HEK293 (cell line): ENCODE data around the gene ZG16.

Source experiments
- AEBP2 ChIP-seq: fragments of 450-650 bp; formaldehyde crosslinking; IDR thresholded peaks from 2 replicates; pipeline ENCODE4 v1.5.1; 2016; ENCODE audit warnings: missing biosample characterization, missing genetic modification characterization, borderline replicate concordance
- BCL11A ChIP-seq: fragments of 450-650 bp; formaldehyde crosslinking; IDR thresholded peaks from 2 replicates; pipeline ENCODE4 v1.5.1; 2016; ENCODE audit warnings: low read depth, missing biosample characterization, missing genetic modification characterization
- IKZF3 ChIP-seq: fragments of 450-650 bp; IDR thresholded peaks from 2 replicates; pipeline ENCODE4 v1.5.0; 2018; ENCODE audit warnings: missing biosample characterization, mild to moderate bottlenecking, missing genetic modification characterization, moderate library complexity
- INSM2 ChIP-seq: fragments of 450-650 bp; formaldehyde crosslinking; IDR thresholded peaks from 2 replicates; pipeline ENCODE4 v1.5.1; 2016; ENCODE audit warnings: missing biosample characterization, missing genetic modification characterization
- SP7 ChIP-seq: fragments of 450-650 bp; formaldehyde crosslinking; IDR thresholded peaks from 2 replicates; pipeline ENCODE4 v1.5.1; 2016; ENCODE audit warnings: missing biosample characterization, missing genetic modification characterization
- YY1 ChIP-seq: fragments of 450-650 bp; formaldehyde crosslinking; IDR thresholded peaks from 2 replicates; pipeline ENCODE4 v1.5.1; 2018; ENCODE audit warnings: missing biosample characterization, missing genetic modification characterization
- ZBTB11 ChIP-seq: fragments of 450-650 bp; formaldehyde crosslinking; conservative IDR thresholded peaks from 2 replicates; pipeline ENCODE4 v1.5.1; 2016; ENCODE audit warnings: low read depth, missing biosample characterization, missing genetic modification characterization
- ZBTB26 ChIP-seq: fragments of 450-650 bp; formaldehyde crosslinking; optimal IDR thresholded peaks from 2 replicates; pipeline ENCODE3; 2016; ENCODE audit warnings: missing biosample characterization, mild to moderate bottlenecking, missing genetic modification characterization
- ZBTB44 ChIP-seq: fragments of 450-650 bp; IDR thresholded peaks from 2 replicates; pipeline ENCODE4 v1.5.1; 2018; ENCODE audit warnings: missing biosample characterization, mild to moderate bottlenecking, missing genetic modification characterization
- ZFP3 ChIP-seq: fragments of 450-650 bp; formaldehyde crosslinking; IDR thresholded peaks from 2 replicates; pipeline ENCODE4 v1.5.1; 2016; ENCODE audit warnings: low read depth, missing biosample characterization, missing genetic modification characterization
- ZNF16 ChIP-seq: fragments of 450-650 bp; formaldehyde crosslinking; IDR thresholded peaks from 2 replicates; pipeline ENCODE4 v1.5.1; 2016; ENCODE audit warnings: low read depth, missing biosample characterization, missing genetic modification characterization
- ZNF2 ChIP-seq: fragments of 450-650 bp; formaldehyde crosslinking; IDR thresholded peaks from 2 replicates; pipeline ENCODE4 v1.5.1; 2016; ENCODE audit warnings: missing biosample characterization, missing genetic modification characterization
- ZNF211 ChIP-seq: fragments of 450-650 bp; formaldehyde crosslinking; IDR thresholded peaks from 2 replicates; pipeline ENCODE4 v1.5.1; 2016; ENCODE audit warnings: low read depth, missing biosample characterization, missing genetic modification characterization
- ZNF302 ChIP-seq: fragments of 450-650 bp; formaldehyde crosslinking; IDR thresholded peaks from 2 replicates; pipeline ENCODE4 v1.5.1; 2016; ENCODE audit warnings: missing biosample characterization, missing genetic modification characterization, low read depth
- ZNF341 ChIP-seq: fragments of 450-650 bp; formaldehyde crosslinking; IDR thresholded peaks from 2 replicates; pipeline ENCODE4; 2016; ENCODE audit warnings: low read depth, missing biosample characterization, missing genetic modification characterization
- ZNF510 ChIP-seq: fragments of 450-650 bp; formaldehyde crosslinking; IDR thresholded peaks from 2 replicates; pipeline ENCODE4 v1.5.1; 2018; ENCODE audit warnings: mild to moderate bottlenecking, missing genetic modification characterization, missing biosample characterization; ENCODE audit not compliant: insufficient replicate concordance
- ZNF514 ChIP-seq: fragments of 450-650 bp; formaldehyde crosslinking; IDR thresholded peaks from 2 replicates; pipeline ENCODE4 v1.5.1; 2016; ENCODE audit warnings: missing biosample characterization, missing genetic modification characterization
- ZNF518A ChIP-seq: fragments of 450-650 bp; formaldehyde crosslinking; conservative IDR thresholded peaks from 2 replicates; pipeline ENCODE4 v1.5.1; 2016; ENCODE audit warnings: low read depth, missing biosample characterization, missing genetic modification characterization
- ZNF629 ChIP-seq: fragments of 450-650 bp; formaldehyde crosslinking; IDR thresholded peaks from 2 replicates; pipeline ENCODE4 v1.5.1; 2017; ENCODE audit warnings: missing biosample characterization, missing genetic modification characterization
- ZNF701 ChIP-seq: fragments of 450-650 bp; formaldehyde crosslinking; IDR thresholded peaks from 2 replicates; pipeline ENCODE4 v1.5.1; 2016; ENCODE audit warnings: missing biosample characterization, missing genetic modification characterization
- ZSCAN18 ChIP-seq: fragments of 450-650 bp; formaldehyde crosslinking; IDR thresholded peaks from 2 replicates; pipeline ENCODE4 v1.5.1; 2016; ENCODE audit warnings: missing biosample characterization, missing genetic modification characterization
- ZSCAN30 ChIP-seq: fragments of 450-650 bp; IDR thresholded peaks from 2 replicates; pipeline ENCODE4 v1.5.1; 2018; ENCODE audit warnings: missing biosample characterization, mild to moderate bottlenecking, missing genetic modification characterization, moderate library complexity

ZG16 gene

GRCh38 chr16:29790183-29790948, 12.3 kb downstream of the ZG16 start, which contains the start of gene KIF22 (continued):
- TF ChIP-seq ZNF16 (tag by site-specific recombination), result no peak
- peak; percentile 96 for TF ChIP-seq ZNF2
- TF ChIP-seq ZNF514, result no peak
- TF ChIP-seq ZNF629 (tag by site-specific recombination), result peak; percentile 70
- TF ChIP-seq INSM2 (tag by site-specific recombination), result peak; percentile 13; the same call in 1 of the 2 replicates
- TF ChIP-seq ZNF510 (tag by site-specific recombination), result no peak
- no peak for TF ChIP-seq ZNF302
- TF ChIP-seq ZNF518A (tag by site-specific recombination), result peak; percentile 41; the same call in 1 of the 2 replicates
- TF ChIP-seq YY1 (tag by site-specific recombination), result peak; percentile 97
- TF ChIP-seq ZBTB26 (tag by site-specific recombination), result peak; percentile 95
- peak; percentile 99 for TF ChIP-seq ZBTB11 (tag by site-specific recombination)
- TF ChIP-seq ZNF211 (tag by site-specific recombination), result no peak
- no peak for TF ChIP-seq ZBTB44 (tag by site-specific recombination)
- 0 out of 2 replicates have a peak, but pooled peaks have one; percentile 40 for TF ChIP-seq ZNF341 (tag by site-specific recombination)
- TF ChIP-seq BCL11A (tag by site-specific recombination), result no peak
- peak; percentile 84 for TF ChIP-seq ZSCAN30
- TF ChIP-seq AEBP2 (tag by site-specific recombination), result no peak
- no peak for TF ChIP-seq IKZF3
- TF ChIP-seq ZNF701, result no peak
- peak; percentile 79 for TF ChIP-seq SP7 (tag by site-specific recombination)
- no peak for TF ChIP-seq ZFP3 (tag by site-specific recombination)
- no peak for TF ChIP-seq ZSCAN18 (tag by site-specific recombination)
